Astrocyte (in vitro differentiated cells and primary cell): ENCODE results near the gene PADI2. TPM values are rescaled to one million over a fixed set of nuclear protein-coding genes. Genes with fewer than 3 reads are reported as not detected.

Experiments used
- DNase-seq: peaks from one replicate; pipeline ENCODE4 v3.0.0-alpha.2; 2010; ENCODE audit warnings: low read depth
- FAIRE-seq: peaks from 2 replicates; lab custom pipeline; 2011; peaks lifted over from hg19 to GRCh38; lab: Jason Lieb, UNC
- H2AFZ ChIP-seq: 2 replicates; pipeline ENCODE4 v1.6.0; 2012; ENCODE audit warnings: low read depth, low read length, inconsistent platforms
- H3K27ac ChIP-seq: 2 replicates; pipeline ENCODE4 v1.5.1; 2011; ENCODE audit warnings: low read depth, low read length, inconsistent platforms
- H3K27me3 ChIP-seq: 2 replicates; pipeline ENCODE4 v1.6.0; 2011; ENCODE audit warnings: low read length, inconsistent platforms; ENCODE audit not compliant: insufficient read depth
- H3K36me3 ChIP-seq: 2 replicates; pipeline ENCODE4 v1.5.1; 2011; ENCODE audit warnings: low read length, inconsistent platforms; ENCODE audit not compliant: insufficient read depth
- H3K4me1 ChIP-seq: 2 replicates; pipeline ENCODE4 v1.5.1; 2011; ENCODE audit warnings: low read length, inconsistent platforms; ENCODE audit not compliant: insufficient read depth
- H3K4me2 ChIP-seq: 2 replicates; pipeline ENCODE4 v1.6.0; 2012; ENCODE audit warnings: low read length, inconsistent platforms
- H3K4me3 ChIP-seq: 2 replicates; pipeline ENCODE4 v1.5.1; 2011; ENCODE audit warnings: low read depth, mild to moderate bottlenecking, low read length, inconsistent platforms; ENCODE audit not compliant: insufficient read depth
- H3K79me2 ChIP-seq: 2 replicates; pipeline ENCODE4 v1.6.0; 2012; ENCODE audit warnings: mild to moderate bottlenecking, low read length, inconsistent platforms; ENCODE audit not compliant: insufficient read depth
- H3K9ac ChIP-seq: 2 replicates; pipeline ENCODE4 v1.6.0; 2012; ENCODE audit warnings: mild to moderate bottlenecking, low read length, inconsistent platforms
- H3K9me3 ChIP-seq: 2 replicates; pipeline ENCODE4 v1.5.1; 2012; ENCODE audit warnings: low read depth, mild to moderate bottlenecking, low read length, inconsistent platforms; ENCODE audit not compliant: insufficient read depth
- H4K20me1 ChIP-seq: 2 replicates; pipeline ENCODE4 v1.6.0; 2012; ENCODE audit warnings: low read length, inconsistent platforms; ENCODE audit not compliant: insufficient read depth
- H3K27ac Mint-ChIP-seq: one replicate; pipeline ENCODE4 v1.8.0; 2021; ENCODE audit warnings: mild to moderate bottlenecking, mixed read lengths; ENCODE audit not compliant: unreplicated experiment
- H3K27me3 Mint-ChIP-seq: one replicate; pipeline ENCODE4 v1.8.0; 2021; ENCODE audit warnings: low read depth, mixed read lengths; ENCODE audit not compliant: unreplicated experiment
- H3K36me3 Mint-ChIP-seq: one replicate; pipeline ENCODE4 v1.8.0; 2021; ENCODE audit warnings: low read depth, mixed read lengths; ENCODE audit not compliant: unreplicated experiment
- H3K4me1 Mint-ChIP-seq: one replicate; pipeline ENCODE4 v1.8.0; 2021; ENCODE audit warnings: low read depth, mixed read lengths; ENCODE audit not compliant: unreplicated experiment
- H3K4me3 Mint-ChIP-seq: one replicate; pipeline ENCODE4 v1.8.0; 2021; ENCODE audit warnings: mild to moderate bottlenecking, moderate library complexity, mixed read lengths; ENCODE audit not compliant: unreplicated experiment
- H3K9me3 Mint-ChIP-seq: one replicate; pipeline ENCODE4 v1.8.0; 2021; ENCODE audit warnings: mild to moderate bottlenecking, mixed read lengths; ENCODE audit not compliant: unreplicated experiment
- EZH2 ChIP-seq: IDR thresholded peaks from 2 replicates; pipeline ENCODE4 v1.6.1; 2012; ENCODE audit warnings: mild to moderate bottlenecking, low read length, inconsistent platforms; ENCODE audit not compliant: insufficient read depth
- total RNA-seq: library from RNA; stranded (reverse); gene quantifications from 2 replicates; pipeline ENCODE4 v1.2.1, GENCODE V29; 2021
- TF ChIP-seq, protein P1 (sequence below): IDR thresholded peaks from 2 replicates; pipeline ENCODE4 v1.5.1; 2011; ENCODE audit warnings: low read depth, mild to moderate bottlenecking, inconsistent platforms, low read length, moderate library complexity; ENCODE audit not compliant: insufficient read depth

Gene PADI2
- total RNA-seq, 1 donor from 2014 or later, result 0.48 TPM

- H3K27ac ChIP-seq, result no peak overlapping the region
- peaks cover 20% of the 10 kb centered on the region for H3K27me3 Mint-ChIP-seq
- TF ChIP-seq, protein P1, sequence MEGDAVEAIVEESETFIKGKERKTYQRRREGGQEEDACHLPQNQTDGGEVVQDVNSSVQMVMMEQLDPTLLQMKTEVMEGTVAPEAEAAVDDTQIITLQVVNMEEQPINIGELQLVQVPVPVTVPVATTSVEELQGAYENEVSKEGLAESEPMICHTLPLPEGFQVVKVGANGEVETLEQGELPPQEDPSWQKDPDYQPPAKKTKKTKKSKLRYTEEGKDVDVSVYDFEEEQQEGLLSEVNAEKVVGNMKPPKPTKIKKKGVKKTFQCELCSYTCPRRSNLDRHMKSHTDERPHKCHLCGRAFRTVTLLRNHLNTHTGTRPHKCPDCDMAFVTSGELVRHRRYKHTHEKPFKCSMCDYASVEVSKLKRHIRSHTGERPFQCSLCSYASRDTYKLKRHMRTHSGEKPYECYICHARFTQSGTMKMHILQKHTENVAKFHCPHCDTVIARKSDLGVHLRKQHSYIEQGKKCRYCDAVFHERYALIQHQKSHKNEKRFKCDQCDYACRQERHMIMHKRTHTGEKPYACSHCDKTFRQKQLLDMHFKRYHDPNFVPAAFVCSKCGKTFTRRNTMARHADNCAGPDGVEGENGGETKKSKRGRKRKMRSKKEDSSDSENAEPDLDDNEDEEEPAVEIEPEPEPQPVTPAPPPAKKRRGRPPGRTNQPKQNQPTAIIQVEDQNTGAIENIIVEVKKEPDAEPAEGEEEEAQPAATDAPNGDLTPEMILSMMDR, result no peak
- no peak for TF ChIP-seq EZH2
- H3K36me3 Mint-ChIP-seq, result no peaks in the 10 kb centered on the region
- H4K20me1 ChIP-seq, result no peaks in the 10 kb centered on the region
- H3K27me3 ChIP-seq, result no peaks in the 10 kb centered on the region
- H3K36me3 ChIP-seq, result no peaks in the 10 kb centered on the region
- H3K4me3 ChIP-seq, result no peak overlapping the region
- no peak for DNase-seq
- peaks cover 3% of the 10 kb centered on the region for H3K9me3 Mint-ChIP-seq
- peaks cover 5% of the 10 kb centered on the region for H3K4me1 ChIP-seq
- no peaks in the 10 kb centered on the region for H3K79me2 ChIP-seq
- no peak overlapping the region for H3K4me3 Mint-ChIP-seq
- H3K9me3 ChIP-seq, result peaks cover 5% of the 10 kb centered on the region
- FAIRE-seq, result no peak
- no peak overlapping the region for H3K4me2 ChIP-seq
- H2AFZ ChIP-seq, result no peak overlapping the region
- H3K4me1 Mint-ChIP-seq, result peaks cover 2% of the 10 kb centered on the region
- no peak overlapping the region for H3K9ac ChIP-seq
- no peak overlapping the region for H3K27ac Mint-ChIP-seq
Observed at GRCh38 chr1:17068789-17069188, 50.5 kb downstream of the PADI2 start.

DNA sequence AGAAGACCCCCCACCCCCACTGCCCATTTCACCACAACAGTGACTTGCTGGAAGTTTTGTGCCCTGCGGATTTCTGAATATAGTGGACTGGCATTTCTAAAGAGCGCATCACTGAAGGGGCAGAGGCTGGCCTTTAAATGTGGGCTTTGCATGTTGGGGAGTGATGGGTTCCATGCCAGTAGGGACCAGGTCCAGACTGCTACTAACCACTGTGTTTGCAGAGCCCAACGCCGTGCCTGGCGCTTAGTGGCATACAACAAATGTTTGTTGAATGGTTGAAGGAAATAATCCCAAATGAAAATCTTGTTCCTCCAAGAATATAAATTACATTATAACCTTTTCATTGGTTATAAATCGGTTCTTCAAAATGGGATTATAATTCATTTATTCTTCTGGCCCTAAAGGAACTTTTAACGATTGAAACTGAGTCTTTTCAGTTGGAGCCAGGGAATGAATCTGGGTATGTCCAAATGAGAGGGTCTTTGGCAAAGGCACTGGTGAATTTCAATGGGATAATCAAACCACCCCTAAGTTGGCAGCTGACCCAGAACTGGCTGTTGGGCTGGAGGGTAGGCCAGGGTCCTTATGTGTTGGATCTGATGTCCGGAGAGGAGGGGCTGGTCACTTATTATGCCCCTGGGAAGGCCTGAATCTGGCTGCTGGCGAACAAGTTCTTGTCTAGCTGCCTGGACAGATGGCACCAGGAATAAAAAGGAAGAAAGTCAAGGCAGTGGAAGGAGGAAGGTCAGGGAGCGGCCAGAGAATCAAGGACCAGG is 51.6 kb downstream of the PADI2 start:
- H3K9me3 Mint-ChIP-seq, result peaks cover 3% of the 10 kb centered on the region
- H3K79me2 ChIP-seq, result no peaks in the 10 kb centered on the region
- no peaks in the 10 kb centered on the region for H3K36me3 ChIP-seq
- H3K36me3 Mint-ChIP-seq, result no peaks in the 10 kb centered on the region
- H3K27ac ChIP-seq, result no peak overlapping the region
- H2AFZ ChIP-seq, result no peak overlapping the region
- no peaks in the 10 kb centered on the region for H3K27me3 ChIP-seq
- H3K4me3 Mint-ChIP-seq, result no peak overlapping the region
- peaks cover 8% of the 10 kb centered on the region for H3K4me1 ChIP-seq
- H3K4me2 ChIP-seq, result no peak overlapping the region
- FAIRE-seq (no peak), DNase-seq (no peak)
- TF ChIP-seq EZH2, result no peak
- TF ChIP-seq, protein P1, result no peak
- H4K20me1 ChIP-seq, result no peaks in the 10 kb centered on the region
- H3K9me3 ChIP-seq, result peaks cover 5% of the 10 kb centered on the region
- H3K9ac ChIP-seq, result no peak overlapping the region
- H3K27ac Mint-ChIP-seq, result no peak overlapping the region
- no peak overlapping the region for H3K4me3 ChIP-seq
- peaks cover 18% of the 10 kb centered on the region for H3K27me3 Mint-ChIP-seq
- H3K4me1 Mint-ChIP-seq, result peaks cover 8% of the 10 kb centered on the region

- H3K27me3 Mint-ChIP-seq, result peaks cover 12% of the 10 kb centered on the region
- peaks cover 3% of the 10 kb centered on the region for H3K9me3 Mint-ChIP-seq
- Histone ChIP-seq H3K4me1 (peaks cover 8% of the 10 kb centered on the region), H3K27ac (no peak overlapping the region), H3K4me2 (no peak overlapping the region), H3K9ac (no peak overlapping the region), H3K9me3 (peaks cover 5% of the 10 kb centered on the region), H3K4me3 (no peak overlapping the region), H2AFZ (no peak overlapping the region), H3K79me2 (no peaks in the 10 kb centered on the region), H3K27me3 (no peaks in the 10 kb centered on the region), H4K20me1 (no peaks in the 10 kb centered on the region), H3K36me3 (no peaks in the 10 kb centered on the region)
- TF ChIP-seq, protein P1, result no peak
- TF ChIP-seq EZH2, result no peak
- no peaks in the 10 kb centered on the region for H3K36me3 Mint-ChIP-seq
- H3K27ac Mint-ChIP-seq, result no peak overlapping the region
- peaks cover 11% of the 10 kb centered on the region for H3K4me1 Mint-ChIP-seq
- no peak for DNase-seq
- FAIRE-seq, result no peak
- no peak overlapping the region for H3K4me3 Mint-ChIP-seq
Observed at GRCh38 chr1:17067069-17067426, 52.2 kb downstream of the PADI2 start.
